Measurements from ENCODE around the gene RGPD8.

The RGPD8 gene

GRCh38 chr2:112476434-112476833, 43.0 kb upstream of the RGPD8 start:
- no peak for TF ChIP-seq CTCF (IDR thresholded peaks at IDR 0.05; ENCODE audit: low read length, missing control alignments)
- no peak for DNase-seq (ENCODE audit: low read depth)
- H3K4me3 ChIP-seq (replicated peaks; ENCODE audit: low read depth, low read length), result no peak overlapping the region

DNA sequence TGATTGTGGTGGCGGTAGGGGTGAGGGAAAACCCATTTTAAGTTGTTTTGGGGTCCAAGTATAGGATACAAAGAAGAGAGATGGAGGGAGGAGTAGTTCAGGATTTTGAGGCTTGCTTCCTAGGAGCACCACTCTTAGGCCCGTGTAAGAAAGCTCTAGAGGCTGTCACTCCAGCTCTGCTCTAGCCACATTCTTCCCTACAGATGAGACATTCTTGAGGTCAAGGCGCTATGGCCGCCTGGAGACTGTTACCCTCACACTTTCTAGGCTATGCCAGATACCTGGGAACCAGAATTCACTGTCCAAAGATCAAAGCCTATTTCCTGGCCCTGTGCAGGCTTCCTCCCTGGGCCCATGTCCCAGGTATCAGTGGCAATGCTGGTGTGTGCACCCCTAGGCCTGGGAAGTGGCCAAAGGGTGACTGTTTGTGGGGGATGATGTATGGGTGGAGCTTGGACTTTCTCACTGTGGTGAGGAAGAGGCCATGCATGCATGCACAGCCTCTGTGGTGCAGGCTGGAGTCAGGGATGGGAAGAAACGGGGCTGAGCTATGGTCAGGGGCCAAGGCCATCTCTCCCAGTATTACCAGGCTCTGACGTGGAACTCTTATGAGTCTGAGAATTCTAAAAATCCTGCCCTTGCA, 41.5 kb upstream of the RGPD8 start:
- TF ChIP-seq CTCF (IDR thresholded peaks at IDR 0.05; ENCODE audit: low read length, missing control alignments), result no peak
- no peak overlapping the region for H3K4me3 ChIP-seq (replicated peaks; ENCODE audit: low read depth, low read length)

DNA sequence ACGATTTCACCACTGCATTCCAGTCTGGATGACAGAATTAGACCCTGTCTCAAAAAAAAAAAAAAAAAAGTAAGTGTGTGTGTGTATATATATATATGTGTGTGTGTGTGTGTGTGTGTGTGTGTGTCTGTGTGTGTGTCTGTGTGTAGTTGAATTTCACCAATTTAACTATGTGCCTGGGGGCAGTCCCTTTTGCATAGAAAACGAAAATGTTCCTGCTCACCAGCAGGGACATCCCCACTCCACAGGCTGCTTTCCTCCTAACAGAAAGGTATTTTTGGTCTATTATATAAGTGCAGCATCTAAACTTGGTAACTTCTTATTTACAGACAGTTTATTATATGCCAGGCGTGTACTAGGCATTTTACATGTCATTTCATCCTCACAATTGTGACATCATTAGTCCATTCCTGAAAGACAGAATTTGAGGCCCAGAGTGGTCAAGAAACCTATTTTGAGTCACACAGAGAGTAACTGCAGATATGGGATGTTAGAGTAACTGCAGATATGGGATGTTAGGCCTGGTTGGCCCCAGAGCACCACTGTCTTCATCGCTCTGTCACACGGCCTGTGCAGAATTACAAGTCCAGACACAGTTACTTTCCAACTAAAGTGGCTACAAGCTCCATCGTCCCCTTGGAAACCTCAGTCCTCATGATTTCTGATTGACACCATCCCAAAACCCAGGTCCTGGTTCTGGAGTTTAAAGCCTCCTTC, 39.3 kb upstream of the RGPD8 start:
- DNase-seq (ENCODE audit: low read depth), result no peak
- no peak overlapping the region for H3K4me3 ChIP-seq (replicated peaks; ENCODE audit: low read depth, low read length)
- TF ChIP-seq CTCF (IDR thresholded peaks at IDR 0.05; ENCODE audit: low read length, missing control alignments), result no peak

More for the DNA sequence above, 41.5 kb upstream of the RGPD8 start:
- no peak for DNase-seq (ENCODE audit: low read depth)

DNA sequence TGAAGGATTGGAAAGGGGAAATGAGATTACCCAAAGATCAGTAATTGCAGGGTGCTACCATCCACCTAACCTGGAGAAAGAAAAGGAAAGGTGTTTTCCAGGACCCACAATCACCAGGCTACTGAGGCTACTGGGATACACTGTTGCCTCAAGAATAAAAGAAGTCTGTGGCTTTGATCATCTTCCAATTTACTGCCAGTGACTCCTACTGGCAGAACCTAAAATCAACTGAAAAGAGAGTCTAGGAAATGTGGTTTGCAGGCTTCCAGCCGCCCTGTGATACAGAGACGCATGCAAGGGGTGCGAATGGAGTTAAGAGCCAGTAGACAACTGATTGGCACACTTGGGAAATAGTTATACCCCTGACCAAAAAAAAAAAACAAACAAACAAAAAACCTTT, 31.9 kb upstream of the RGPD8 start:
- TF ChIP-seq CTCF (IDR thresholded peaks at IDR 0.05; ENCODE audit: low read length, missing control alignments), result peak; percentile 40
- no peak overlapping the region for H3K4me3 ChIP-seq (replicated peaks; ENCODE audit: low read depth, low read length)
- peak; percentile 39 for DNase-seq (ENCODE audit: low read depth)

GRCh38 chr2:112463256-112463655, 29.8 kb upstream of the RGPD8 start:
- no peak for DNase-seq (ENCODE audit: low read depth)
- TF ChIP-seq CTCF (IDR thresholded peaks at IDR 0.05; ENCODE audit: low read length, missing control alignments), result no peak
- H3K4me3 ChIP-seq (replicated peaks; ENCODE audit: low read depth, low read length), result no peak overlapping the region

DNA sequence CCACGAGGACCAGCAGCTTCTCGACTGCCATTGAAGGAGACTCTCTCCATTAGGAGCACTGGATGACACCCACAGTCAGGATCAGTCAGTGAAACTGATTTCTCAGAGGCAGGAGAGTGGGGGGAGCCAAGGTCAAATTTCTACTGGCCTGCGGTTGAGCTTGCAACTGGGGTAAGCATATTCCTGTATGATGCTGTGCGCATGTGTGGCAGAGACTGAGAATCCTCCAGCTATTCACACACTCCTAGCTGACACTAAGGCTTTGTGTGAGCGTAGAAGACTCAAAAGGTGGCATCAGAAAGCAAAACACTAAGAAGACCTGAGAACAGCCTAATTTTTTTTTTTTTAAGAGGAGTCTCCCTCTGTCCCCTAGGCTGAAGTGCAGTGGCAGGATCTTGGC, 28.7 kb upstream of the RGPD8 start:
- H3K4me3 ChIP-seq (replicated peaks; ENCODE audit: low read depth, low read length), result no peak overlapping the region
- TF ChIP-seq CTCF (IDR thresholded peaks at IDR 0.05; ENCODE audit: low read length, missing control alignments), result no peak
- no peak for DNase-seq (ENCODE audit: low read depth)

- no peak for TF ChIP-seq CTCF (IDR thresholded peaks at IDR 0.05; ENCODE audit: low read length, missing control alignments)
- H3K4me3 ChIP-seq (replicated peaks; ENCODE audit: low read depth, low read length), result no peak overlapping the region
- no peak for DNase-seq (ENCODE audit: low read depth)
These were observed 25.9 kb upstream of the RGPD8 start for GRCh38 chr2:112459372-112459771.
